Spinal cord (tissue), 10 donors: ENCODE data around the gene WDR74. TPM values are rescaled to one million over a fixed set of nuclear protein-coding genes. Genes with fewer than 3 reads are reported as not detected.
A peak's percentile ranks its signal among the peaks of the same experiment; 100 is the strongest.

Experiments
- DNase-seq, 6 donors: peaks; one replicate each; pipeline versions ENCODE4 v3.0.0 to v3.0.0-alpha.2; 2013 to 2015; ENCODE audit warnings: low spot score in 6 of 6, low read depth in 4 of 6
- H3K27ac ChIP-seq: one replicate; pipeline ENCODE4 v1.5.1; 2013; ENCODE audit warnings: low read depth, low read length, control low read depth
- H3K27me3 ChIP-seq: one replicate; pipeline ENCODE4 v1.6.1; 2013; ENCODE audit warnings: low read length; ENCODE audit not compliant: control insufficient read depth, insufficient read depth
- H3K36me3 ChIP-seq: one replicate; pipeline ENCODE4 v1.6.1; 2013; ENCODE audit warnings: low read length; ENCODE audit not compliant: control insufficient read depth, insufficient read depth
- H3K4me1 ChIP-seq: one replicate; pipeline ENCODE4 v1.6.1; 2013; ENCODE audit warnings: low read length; ENCODE audit not compliant: control insufficient read depth, insufficient read depth
- H3K4me3 ChIP-seq: one replicate; pipeline ENCODE4 v1.5.1; 2013; ENCODE audit warnings: low read depth, low read length, control low read depth
- H3K9me3 ChIP-seq: one replicate; pipeline ENCODE4 v1.6.1; 2013; ENCODE audit warnings: low read length; ENCODE audit not compliant: control insufficient read depth, insufficient read depth
- WGBS: methylation state at CpG from one replicate; pipeline ENCODE4 v1.1.5; 2013; ENCODE audit warnings: missing lambda C conversion rate; ENCODE audit not compliant: insufficient coverage; 5-methylcytosine and 5-hydroxymethylcytosine counted together
- polyA plus RNA-seq, 2 donors: library from polyadenylated mRNA; unstranded; fragments of 120-200 nt; gene quantifications; one replicate each; pipeline ENCODE4 v1.2.1, GENCODE V29; 2013; ENCODE audit not compliant: insufficient read length in 2 of 2
- total RNA-seq, 2 donors: library from RNA; depleted of rRNA in 1 of 2; stranded (reverse); fragments of 120-200 nt in 1 of 2; fragments of >200 nt in 1 of 2; gene quantifications; one replicate each; pipeline versions ENCODE4 v1.2.3 to v1.2.4, GENCODE V29; 2013 to 2014
- donor health status: healthy.

The WDR74 gene
- total and polyA plus RNA-seq, 4 donors, result 25.5 to 45.5 (median 38.5) TPM

DNA sequence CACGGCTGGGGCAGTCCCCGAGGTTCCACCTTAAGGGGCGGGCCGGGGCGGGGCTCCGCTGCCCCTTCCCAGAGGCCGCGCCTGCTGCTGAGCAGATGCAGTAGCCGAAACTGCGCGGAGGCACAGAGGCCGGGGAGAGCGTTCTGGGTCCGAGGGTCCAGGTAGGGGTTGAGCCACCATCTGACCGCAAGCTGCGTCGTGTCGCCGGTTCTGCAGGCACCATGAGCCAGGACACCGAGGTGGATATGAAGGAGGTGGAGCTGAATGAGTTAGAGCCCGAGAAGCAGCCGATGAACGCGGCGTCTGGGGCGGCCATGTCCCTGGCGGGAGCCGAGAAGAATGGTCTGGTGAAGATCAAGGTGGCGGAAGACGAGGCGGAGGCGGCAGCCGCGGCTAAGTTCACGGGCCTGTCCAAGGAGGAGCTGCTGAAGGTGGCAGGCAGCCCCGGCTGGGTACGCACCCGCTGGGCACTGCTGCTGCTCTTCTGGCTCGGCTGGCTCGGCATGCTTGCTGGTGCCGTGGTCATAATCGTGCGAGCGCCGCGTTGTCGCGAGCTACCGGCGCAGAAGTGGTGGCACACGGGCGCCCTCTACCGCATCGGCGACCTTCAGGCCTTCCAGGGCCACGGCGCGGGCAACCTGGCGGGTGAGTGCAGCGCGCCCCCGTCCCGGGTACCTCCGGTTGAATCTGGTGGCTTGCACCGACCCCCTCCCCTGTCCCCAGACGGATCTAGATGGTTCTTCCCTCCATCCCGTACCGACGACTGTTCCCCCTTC is 41.6 kb upstream of the WDR74 start, which contains the start of gene SLC3A2:
Gene SLC3A2 (plus strand): TSS at position 94 of the 776 bp plus-strand sequence. CDS start 128 bp downstream, at position 222.
- DNase-seq, result peak; percentile 71 to 95 (median 84)
- peaks cover 35% of the 10 kb centered on the region for H3K36me3 ChIP-seq
- H3K9me3 ChIP-seq, result no peaks in the 10 kb centered on the region
- peak within 1 kb of the TSS; percentile 96 for H3K4me3 ChIP-seq
- WGBS, result under 1% methylated on average over 69 of the region's 69 CpGs
- no peaks in the 10 kb centered on the region for H3K27me3 ChIP-seq
- H3K27ac ChIP-seq, result peak within 1 kb of the TSS; percentile 97
- H3K4me1 ChIP-seq, result peaks cover 54% of the 10 kb centered on the region

DNA sequence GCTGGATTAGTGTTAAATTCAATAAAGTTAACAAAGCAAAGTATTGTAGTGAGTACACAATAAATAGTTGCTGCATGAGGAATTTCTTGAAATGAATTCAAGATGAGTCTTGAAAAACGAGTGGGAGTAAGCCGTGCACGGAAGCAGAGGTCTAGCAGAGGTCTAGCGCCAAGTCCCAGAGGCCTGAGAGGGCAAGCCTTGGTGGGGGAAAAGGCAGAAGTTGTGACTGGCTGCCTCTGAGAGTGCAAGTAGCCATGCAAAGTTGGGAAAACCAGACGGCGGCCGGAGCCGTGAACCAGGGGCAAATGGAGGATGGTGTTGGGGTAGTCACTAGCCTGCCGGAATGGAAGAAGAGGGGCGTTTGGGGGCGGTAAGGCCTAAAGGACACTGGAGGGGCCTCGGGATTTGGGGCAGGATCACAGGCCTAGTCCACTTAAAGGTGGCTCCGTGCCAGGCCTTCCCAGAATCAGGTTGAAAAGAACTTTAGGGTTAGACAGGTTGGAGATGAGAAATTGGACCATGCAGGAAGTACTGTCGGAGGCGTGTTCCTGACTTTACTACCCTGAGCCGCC is 40.9 kb upstream of the WDR74 start:
- WGBS, result 1% methylated on average over 16 of the region's 16 CpGs
- peaks cover 48% of the 10 kb centered on the region for H3K4me1 ChIP-seq
- peak in 1 of 6 donors; percentile 64 for DNase-seq
- H3K36me3 ChIP-seq, result peaks cover 28% of the 10 kb centered on the region
- H3K4me3 ChIP-seq, result peak overlapping the region; percentile 96
- no peaks in the 10 kb centered on the region for H3K9me3 ChIP-seq
- H3K27ac ChIP-seq, result peak overlapping the region; percentile 97
- no peaks in the 10 kb centered on the region for H3K27me3 ChIP-seq

DNA sequence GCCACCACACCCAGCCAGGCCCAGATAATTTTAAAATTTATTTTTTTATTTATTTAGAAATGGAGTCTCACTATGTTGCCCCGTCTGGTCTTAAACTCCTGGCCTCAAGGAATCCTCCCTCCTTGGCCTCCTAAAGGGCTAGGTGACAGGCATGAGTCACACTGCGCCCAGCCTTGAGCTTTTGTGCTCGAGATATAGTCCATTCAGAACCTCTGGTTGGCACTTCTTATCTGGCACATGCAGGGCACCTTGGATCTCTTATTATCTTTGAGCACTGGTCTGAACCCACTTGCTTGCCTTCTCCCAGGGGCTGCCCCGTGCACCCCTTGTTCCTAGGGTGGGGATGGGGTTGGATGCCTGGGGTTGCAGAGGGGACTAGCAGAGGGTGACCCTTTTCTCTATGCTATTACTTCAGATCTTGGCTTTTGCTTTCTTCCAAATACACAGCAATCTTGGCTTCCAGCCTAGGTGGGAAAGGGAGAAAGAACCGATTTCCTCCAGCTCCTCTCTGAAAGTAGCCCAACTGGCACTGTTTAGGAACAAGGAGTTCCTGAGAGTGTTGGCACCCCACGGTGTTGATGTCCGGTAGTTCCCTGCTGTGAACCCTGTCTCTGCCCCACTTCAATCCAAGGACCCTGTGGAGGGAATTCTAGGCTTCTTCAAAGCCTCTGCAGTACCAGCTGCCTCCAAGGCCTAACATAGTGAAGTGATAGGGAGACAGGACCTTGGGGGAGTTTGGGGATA is 40.0 kb upstream of the WDR74 start:
- 86% methylated on average over 2 of the region's 7 CpGs for WGBS
- DNase-seq, result peak in 1 of 6 donors; percentile 63
- H3K4me3 ChIP-seq, result peak overlapping the region; percentile 96
- H3K4me1 ChIP-seq, result peaks cover 39% of the 10 kb centered on the region
- no peaks in the 10 kb centered on the region for H3K9me3 ChIP-seq
- peak overlapping the region; percentile 97 for H3K27ac ChIP-seq
- H3K36me3 ChIP-seq, result peaks cover 19% of the 10 kb centered on the region
- no peaks in the 10 kb centered on the region for H3K27me3 ChIP-seq

DNA sequence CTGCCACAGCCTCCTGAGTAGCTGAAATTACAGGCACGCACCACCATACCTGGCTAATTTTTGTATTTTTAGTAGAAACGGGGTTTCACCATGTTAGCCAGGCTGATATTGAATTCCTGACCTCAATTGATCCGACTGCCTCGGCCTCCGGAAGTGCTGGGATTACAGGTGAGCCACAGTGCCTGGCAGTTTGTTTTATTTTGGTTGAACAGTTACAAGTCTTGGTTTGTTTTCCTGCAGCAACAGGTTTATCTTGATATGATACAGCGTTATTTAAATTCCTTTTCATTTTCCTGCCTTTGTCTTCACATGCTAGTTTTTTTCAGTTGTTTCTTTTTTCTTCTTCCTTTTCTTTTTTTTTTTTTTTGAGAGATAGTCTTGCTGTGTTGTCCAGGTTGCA is 37.3 kb upstream of the WDR74 start:
- H3K27ac ChIP-seq, result no peak overlapping the region
- H3K9me3 ChIP-seq, result no peaks in the 10 kb centered on the region
- H3K4me1 ChIP-seq, result peaks cover 19% of the 10 kb centered on the region
- H3K4me3 ChIP-seq, result no peak overlapping the region
- H3K36me3 ChIP-seq, result peaks cover 17% of the 10 kb centered on the region
- 93% methylated on average over 3 of the region's 6 CpGs for WGBS
- no peaks in the 10 kb centered on the region for H3K27me3 ChIP-seq
- DNase-seq, result no peak

DNA sequence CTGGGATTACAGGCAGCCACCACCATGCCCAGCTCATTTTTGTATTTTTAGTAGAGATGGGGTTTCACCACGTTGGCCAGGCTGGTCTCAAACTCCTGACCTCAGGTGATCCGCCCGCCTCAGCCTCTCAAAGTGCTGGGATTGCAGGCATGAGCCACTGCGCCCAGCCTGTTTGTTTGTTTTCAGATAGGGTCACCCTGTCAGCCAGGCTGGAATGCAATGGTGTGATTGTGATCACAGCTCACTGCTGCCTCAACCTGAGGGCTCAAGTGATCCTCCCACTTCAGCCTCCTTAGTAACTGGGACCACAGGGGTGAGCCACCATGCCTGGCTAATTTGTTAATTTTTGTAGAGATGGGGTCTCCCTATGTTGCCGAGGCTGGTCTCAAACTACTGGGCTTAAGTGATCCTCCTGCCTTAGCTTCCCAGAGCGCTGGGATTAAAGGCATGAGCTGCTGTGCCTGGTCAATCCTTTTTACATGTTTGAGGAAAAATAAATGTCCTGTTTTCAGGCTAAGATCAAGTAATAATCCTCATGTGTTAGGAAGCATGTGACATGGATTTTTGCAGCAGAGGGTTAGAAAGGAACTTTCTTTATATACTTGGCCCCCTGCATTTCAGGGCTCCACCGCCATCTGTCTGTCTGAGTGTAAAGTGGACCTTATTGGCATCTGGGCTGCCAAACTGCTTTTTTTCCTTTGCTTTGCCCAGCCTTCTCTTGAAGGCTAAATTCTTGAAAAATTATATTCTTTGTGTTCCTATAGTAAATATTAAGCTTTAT is 36.5 kb upstream of the WDR74 start:
- H3K9me3 ChIP-seq, result no peaks in the 10 kb centered on the region
- 85% methylated on average over 2 of the region's 7 CpGs for WGBS
- H3K27ac ChIP-seq, result no peak overlapping the region
- no peaks in the 10 kb centered on the region for H3K27me3 ChIP-seq
- H3K4me3 ChIP-seq, result no peak overlapping the region
- no peak for DNase-seq
- H3K36me3 ChIP-seq, result peaks cover 21% of the 10 kb centered on the region
- H3K4me1 ChIP-seq, result peaks cover 19% of the 10 kb centered on the region

DNA sequence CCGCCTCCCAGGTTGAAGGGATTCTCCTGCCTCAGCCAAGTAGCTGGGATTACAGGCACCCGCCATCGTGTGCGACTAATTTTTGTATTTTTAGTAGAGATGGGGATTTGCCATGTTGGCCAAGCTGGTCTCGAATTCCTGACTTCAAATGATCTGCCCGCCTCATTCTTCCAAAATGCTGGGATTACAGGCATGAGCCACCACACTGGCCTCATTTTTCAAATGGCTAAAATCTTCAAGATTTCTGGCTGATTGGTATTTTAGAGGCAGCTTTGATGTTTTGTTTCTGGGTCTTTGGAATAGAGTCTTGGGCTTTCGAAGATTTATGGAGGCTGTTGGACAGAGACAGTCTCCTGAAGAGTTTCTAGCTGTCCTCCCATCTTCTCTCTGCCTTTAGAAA is 35.5 kb upstream of the WDR74 start:
- H3K9me3 ChIP-seq, result no peaks in the 10 kb centered on the region
- whole genome bisulfite sequencing, result 93% methylated on average over 3 of the region's 7 CpGs
- no peak for DNase-seq
- H3K4me3 ChIP-seq, result no peak overlapping the region
- H3K27ac ChIP-seq, result no peak overlapping the region
- H3K4me1 ChIP-seq, result peaks cover 11% of the 10 kb centered on the region
- H3K27me3 ChIP-seq, result no peaks in the 10 kb centered on the region
- H3K36me3 ChIP-seq, result peaks cover 21% of the 10 kb centered on the region

DNA sequence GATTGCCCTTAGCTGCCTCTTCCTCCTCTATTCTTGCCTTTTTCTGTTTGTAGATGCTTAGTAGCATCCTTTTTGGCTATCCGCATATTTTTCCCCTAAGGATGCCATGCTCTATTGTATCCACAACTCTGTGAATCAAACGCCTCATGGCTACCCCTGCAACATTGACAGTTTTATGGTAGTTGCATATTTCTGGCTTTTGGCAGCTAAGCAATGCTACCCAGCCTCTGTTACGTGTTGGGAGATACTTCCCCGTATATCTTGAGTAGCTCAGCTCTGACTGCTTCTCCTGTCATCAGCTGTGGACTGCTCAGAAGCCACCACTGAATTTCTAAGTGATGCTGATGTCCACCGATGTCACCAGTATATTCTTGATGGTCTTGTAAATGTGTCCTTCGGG is 26.2 kb upstream of the WDR74 start:
- H3K27ac ChIP-seq, result no peak overlapping the region
- H3K36me3 ChIP-seq, result peaks cover 2% of the 10 kb centered on the region
- no peak overlapping the region for H3K4me3 ChIP-seq
- no peaks in the 10 kb centered on the region for H3K9me3 ChIP-seq
- H3K27me3 ChIP-seq, result no peaks in the 10 kb centered on the region
- 28% methylated on average over 2 of the region's 6 CpGs for WGBS
- H3K4me1 ChIP-seq, result peaks cover 4% of the 10 kb centered on the region
- DNase-seq, result no peak

DNA sequence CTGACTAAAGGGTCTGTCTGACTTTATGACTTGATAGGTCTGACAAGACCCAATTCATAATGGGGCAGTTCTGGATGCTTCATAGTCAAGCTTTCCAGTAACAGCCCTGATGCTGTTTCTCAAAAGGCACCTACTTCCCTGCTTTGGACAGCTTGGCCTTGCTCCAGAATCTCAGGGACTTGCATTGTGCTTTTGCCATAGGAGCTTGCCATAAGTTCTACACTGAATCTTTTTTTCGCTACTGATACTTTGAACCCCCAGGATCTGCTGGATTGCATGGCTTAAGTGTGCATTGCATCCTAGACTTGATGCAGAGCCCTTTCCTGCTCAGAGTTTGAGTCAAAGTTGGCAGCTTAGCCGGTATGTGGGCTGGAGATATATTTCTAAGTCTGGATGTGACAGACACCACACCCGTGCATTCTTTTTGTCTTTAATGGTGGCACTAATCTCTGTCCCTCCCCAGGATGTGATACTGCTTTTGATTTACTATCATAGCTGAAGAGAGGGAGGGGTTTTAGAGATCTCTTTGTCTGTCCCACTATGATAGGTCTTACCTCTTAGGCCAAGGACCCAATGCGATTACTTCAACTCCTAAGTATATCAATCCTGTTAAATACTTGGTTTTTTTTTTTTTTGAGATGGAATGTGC is 24.4 kb upstream of the WDR74 start:
- Histone ChIP-seq H3K9me3 (no peaks in the 10 kb centered on the region), H3K27ac (no peak overlapping the region), H3K27me3 (no peaks in the 10 kb centered on the region), H3K4me1 (peaks cover 4% of the 10 kb centered on the region), H3K4me3 (no peak overlapping the region), H3K36me3 (peaks cover 2% of the 10 kb centered on the region)
- no peak for DNase-seq
- WGBS, result 71% methylated on average over 2 of the region's 4 CpGs
